Transverse colon (tissue), 4 donors: ENCODE measurements around the gene CNTNAP2.

ENCODE experiments used
- EP300 ChIP-seq: sonication (generic); formaldehyde crosslinking; IDR thresholded peaks from one replicate; pipeline ENCODE4 v1.6.1; 2017; ENCODE audit warnings: antibody characterized with exemption, low read depth
- POLR2A ChIP-seq: fragments of 450-650 bp; IDR thresholded peaks from one replicate; pipeline ENCODE4 v1.6.1; 2016; ENCODE audit warnings: antibody characterized with exemption, mild to moderate bottlenecking, moderate library complexity
- POLR2AphosphoS5 ChIP-seq, 3 donors: sonication (generic); formaldehyde crosslinking; IDR thresholded peaks; one replicate each; pipeline ENCODE4 v1.6.1; 2016; ENCODE audit warnings: antibody characterized with exemption in 3 of 3
- TF ChIP-seq, protein P1 (sequence below), 5 experiments: fragments of 200-600 bp in 3 of 5; fragments of 450-650 bp in 2 of 5; sonication (generic) in 3 of 5; IDR thresholded peaks; 1 replicate in 2 of 5; 2 replicates in 3 of 5; pipeline ENCODE4 v1.5.1; 2016 to 2017; ENCODE audit warnings: antibody characterized with exemption in 5 of 5, inconsistent platforms in 3 of 5, mild to moderate bottlenecking in 2 of 5, moderate library complexity in 1 of 5

DNA sequence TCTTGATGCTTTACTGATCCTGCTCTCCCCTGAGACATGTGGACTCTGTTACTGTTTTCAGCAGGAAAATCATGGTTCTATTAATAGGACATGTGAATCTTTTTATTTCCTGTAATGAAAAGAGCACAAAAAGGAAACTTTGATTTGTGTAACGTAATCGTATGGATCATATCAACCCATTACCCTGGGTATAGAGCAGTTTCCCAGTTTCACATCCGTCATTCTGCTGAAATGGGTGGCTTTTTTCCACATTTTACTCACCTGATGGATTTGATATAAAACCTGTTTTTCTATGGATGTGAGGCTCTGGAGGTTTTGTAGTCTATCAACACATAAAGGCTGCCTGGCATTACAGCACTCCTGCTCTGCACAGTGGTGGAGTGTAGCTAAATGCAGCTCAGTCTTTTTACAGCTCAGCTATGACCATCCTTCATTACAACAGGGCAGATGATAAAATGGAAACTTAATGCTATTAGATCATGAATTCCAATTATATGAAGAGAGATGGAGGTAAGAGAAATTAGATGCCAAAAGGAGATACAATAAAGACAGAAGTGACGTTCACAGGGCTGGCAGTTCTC lies 1987.6 kb downstream of the CNTNAP2 start:
- TF ChIP-seq POLR2AphosphoS5 (IDR thresholded peaks at IDR 0.05) (no peak), EP300 (no peak), POLR2A (no peak)
- TF ChIP-seq, protein P1, sequence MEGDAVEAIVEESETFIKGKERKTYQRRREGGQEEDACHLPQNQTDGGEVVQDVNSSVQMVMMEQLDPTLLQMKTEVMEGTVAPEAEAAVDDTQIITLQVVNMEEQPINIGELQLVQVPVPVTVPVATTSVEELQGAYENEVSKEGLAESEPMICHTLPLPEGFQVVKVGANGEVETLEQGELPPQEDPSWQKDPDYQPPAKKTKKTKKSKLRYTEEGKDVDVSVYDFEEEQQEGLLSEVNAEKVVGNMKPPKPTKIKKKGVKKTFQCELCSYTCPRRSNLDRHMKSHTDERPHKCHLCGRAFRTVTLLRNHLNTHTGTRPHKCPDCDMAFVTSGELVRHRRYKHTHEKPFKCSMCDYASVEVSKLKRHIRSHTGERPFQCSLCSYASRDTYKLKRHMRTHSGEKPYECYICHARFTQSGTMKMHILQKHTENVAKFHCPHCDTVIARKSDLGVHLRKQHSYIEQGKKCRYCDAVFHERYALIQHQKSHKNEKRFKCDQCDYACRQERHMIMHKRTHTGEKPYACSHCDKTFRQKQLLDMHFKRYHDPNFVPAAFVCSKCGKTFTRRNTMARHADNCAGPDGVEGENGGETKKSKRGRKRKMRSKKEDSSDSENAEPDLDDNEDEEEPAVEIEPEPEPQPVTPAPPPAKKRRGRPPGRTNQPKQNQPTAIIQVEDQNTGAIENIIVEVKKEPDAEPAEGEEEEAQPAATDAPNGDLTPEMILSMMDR (IDR thresholded peaks at IDR 0.05), result no peak
